DND-41 (cell line): ENCODE results near the gene SPECC1.

ENCODE experiments used
- ATAC-seq: fragments of 200-7000 bp; cut with Tn5 transposase; 3 replicates; pipeline ENCODE4 v1.9.1; 2021; ENCODE audit warnings: low read depth; ENCODE audit not compliant: insufficient read depth
- DNase-seq: peaks from one replicate; pipeline ENCODE4 v3.0.0-alpha.2; 2020
- H2AFZ ChIP-seq: 2 replicates; pipeline ENCODE4 v1.6.0; 2012; ENCODE audit warnings: low read depth, low read length
- H3K27ac ChIP-seq: 2 replicates; pipeline ENCODE4 v1.5.1; 2012; ENCODE audit warnings: low read length, inconsistent platforms
- H3K27me3 ChIP-seq: fragments of 200-600 bp; sonication (generic); 2 replicates; pipeline ENCODE4 v1.6.0; 2012; ENCODE audit warnings: low read length, mild to moderate bottlenecking, inconsistent platforms; ENCODE audit not compliant: insufficient read depth, poor library complexity
- H3K36me3 ChIP-seq: 2 replicates; pipeline ENCODE4 v1.5.1; 2012; ENCODE audit warnings: low read length, inconsistent platforms; ENCODE audit not compliant: insufficient read depth
- H3K4me1 ChIP-seq: 2 replicates; pipeline ENCODE4 v1.5.1; 2012; ENCODE audit warnings: mild to moderate bottlenecking, low read length; ENCODE audit not compliant: insufficient read depth
- H3K4me2 ChIP-seq: 2 replicates; pipeline ENCODE4 v1.6.0; 2012; ENCODE audit warnings: mild to moderate bottlenecking, moderate library complexity, low read length, inconsistent platforms; ENCODE audit not compliant: insufficient read depth
- H3K4me3 ChIP-seq, 2 experiments: fragments of 200-600 bp in 1 of 2; shearing (Covaris generic) in 1 of 2; 2 replicates each; pipeline ENCODE4 v1.5.1; 2012 to 2016; ENCODE audit warnings: inconsistent platforms in 2 of 2, low read length in 2 of 2, mild to moderate bottlenecking in 2 of 2, low read depth in 1 of 2, moderate library complexity in 1 of 2
- H3K79me2 ChIP-seq: 2 replicates; pipeline ENCODE4 v1.6.0; 2012; ENCODE audit warnings: low read length, inconsistent platforms; ENCODE audit not compliant: insufficient read depth
- H3K9ac ChIP-seq: 2 replicates; pipeline ENCODE4 v1.6.0; 2012; ENCODE audit warnings: low read depth, mild to moderate bottlenecking, inconsistent platforms, low read length, moderate library complexity
- H3K9me3 ChIP-seq: 2 replicates; pipeline ENCODE4 v1.5.1; 2012; ENCODE audit warnings: low read length, moderate library complexity, mild to moderate bottlenecking, inconsistent platforms; ENCODE audit not compliant: insufficient read depth, severe bottlenecking
- H4K20me1 ChIP-seq: 2 replicates; pipeline ENCODE4 v1.6.0; 2012; ENCODE audit warnings: low read length; ENCODE audit not compliant: insufficient read depth
- EZH2 ChIP-seq: IDR thresholded peaks from 3 replicates; pipeline ENCODE4 v1.6.1; 2012; ENCODE audit warnings: borderline replicate concordance, low read depth, mild to moderate bottlenecking, moderate library complexity, low read length, inconsistent platforms; ENCODE audit not compliant: severe bottlenecking
- TF ChIP-seq, protein P1 (sequence below): IDR thresholded peaks from 2 replicates; pipeline ENCODE4 v1.5.1; 2012; ENCODE audit warnings: borderline replicate concordance, low read length, moderate library complexity, mild to moderate bottlenecking; ENCODE audit not compliant: poor library complexity, severe bottlenecking; ENCODE audit errors: extremely low read depth

The SPECC1 gene

DNA sequence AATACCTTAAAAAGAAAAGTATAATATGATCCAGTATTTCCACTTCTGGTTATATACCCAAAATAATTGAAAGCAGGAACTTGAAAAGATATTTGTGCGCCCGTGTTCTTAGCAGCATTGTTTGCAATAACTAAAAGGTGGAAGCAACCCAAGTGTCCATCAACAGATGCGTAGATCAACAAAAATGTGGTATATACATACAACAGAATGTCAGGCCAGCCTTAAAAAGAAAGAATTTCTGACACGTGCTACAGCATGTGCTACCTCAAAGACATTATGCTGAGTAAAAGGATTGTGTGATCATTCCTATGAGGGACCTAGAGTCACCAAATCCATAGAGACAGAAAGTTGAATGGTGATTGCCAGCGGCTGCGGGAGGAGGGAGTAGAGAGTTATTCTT lies 133.1 kb downstream of the SPECC1 start:
- Histone ChIP-seq H3K4me2 (no peak overlapping the region), H3K9ac (no peak overlapping the region), H3K27ac (no peak overlapping the region), H3K36me3 (no peaks in the 10 kb centered on the region), H3K4me1 (no peaks in the 10 kb centered on the region), H3K4me3 (no peak overlapping the region), H4K20me1 (no peaks in the 10 kb centered on the region), H3K9me3 (no peaks in the 10 kb centered on the region), H3K27me3 (no peaks in the 10 kb centered on the region), H2AFZ (no peak overlapping the region), H3K79me2 (no peaks in the 10 kb centered on the region)
- TF ChIP-seq, protein P1, sequence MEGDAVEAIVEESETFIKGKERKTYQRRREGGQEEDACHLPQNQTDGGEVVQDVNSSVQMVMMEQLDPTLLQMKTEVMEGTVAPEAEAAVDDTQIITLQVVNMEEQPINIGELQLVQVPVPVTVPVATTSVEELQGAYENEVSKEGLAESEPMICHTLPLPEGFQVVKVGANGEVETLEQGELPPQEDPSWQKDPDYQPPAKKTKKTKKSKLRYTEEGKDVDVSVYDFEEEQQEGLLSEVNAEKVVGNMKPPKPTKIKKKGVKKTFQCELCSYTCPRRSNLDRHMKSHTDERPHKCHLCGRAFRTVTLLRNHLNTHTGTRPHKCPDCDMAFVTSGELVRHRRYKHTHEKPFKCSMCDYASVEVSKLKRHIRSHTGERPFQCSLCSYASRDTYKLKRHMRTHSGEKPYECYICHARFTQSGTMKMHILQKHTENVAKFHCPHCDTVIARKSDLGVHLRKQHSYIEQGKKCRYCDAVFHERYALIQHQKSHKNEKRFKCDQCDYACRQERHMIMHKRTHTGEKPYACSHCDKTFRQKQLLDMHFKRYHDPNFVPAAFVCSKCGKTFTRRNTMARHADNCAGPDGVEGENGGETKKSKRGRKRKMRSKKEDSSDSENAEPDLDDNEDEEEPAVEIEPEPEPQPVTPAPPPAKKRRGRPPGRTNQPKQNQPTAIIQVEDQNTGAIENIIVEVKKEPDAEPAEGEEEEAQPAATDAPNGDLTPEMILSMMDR, result no peak
- TF ChIP-seq EZH2, result no peak
- DNase-seq (no peak), ATAC-seq (no peak)

DNA sequence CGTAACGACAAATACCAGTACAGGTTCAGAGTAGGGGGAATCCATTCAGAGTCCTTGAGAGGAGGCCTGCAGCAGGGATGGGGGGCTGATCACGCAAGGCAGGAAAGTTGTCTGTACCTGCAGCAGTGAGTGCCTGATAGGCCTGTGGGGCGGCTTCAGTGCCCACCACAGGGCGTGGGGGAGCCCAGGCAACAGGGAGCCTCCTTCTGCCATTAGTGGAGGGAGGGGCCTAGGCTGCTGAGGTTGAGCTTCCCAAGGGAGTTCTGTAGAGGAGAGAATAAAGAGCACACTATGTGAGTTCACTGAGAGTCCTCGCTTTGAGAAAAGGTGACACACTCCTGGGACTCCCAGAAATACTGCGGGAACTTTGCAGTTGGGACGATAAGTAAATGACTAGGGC lies 134.6 kb downstream of the SPECC1 start:
- H3K79me2 ChIP-seq, result no peaks in the 10 kb centered on the region
- no peak overlapping the region for H2AFZ ChIP-seq
- no peaks in the 10 kb centered on the region for H3K4me1 ChIP-seq
- no peak for ATAC-seq
- H3K9me3 ChIP-seq, result no peaks in the 10 kb centered on the region
- no peak overlapping the region for H3K27ac ChIP-seq
- no peak overlapping the region for H3K9ac ChIP-seq
- H3K36me3 ChIP-seq, result no peaks in the 10 kb centered on the region
- H4K20me1 ChIP-seq, result no peaks in the 10 kb centered on the region
- H3K27me3 ChIP-seq, result no peaks in the 10 kb centered on the region
- no peak for DNase-seq
- H3K4me3 ChIP-seq, result no peak overlapping the region
- TF ChIP-seq EZH2, result no peak
- TF ChIP-seq, protein P1, result no peak
- no peak overlapping the region for H3K4me2 ChIP-seq

DNA sequence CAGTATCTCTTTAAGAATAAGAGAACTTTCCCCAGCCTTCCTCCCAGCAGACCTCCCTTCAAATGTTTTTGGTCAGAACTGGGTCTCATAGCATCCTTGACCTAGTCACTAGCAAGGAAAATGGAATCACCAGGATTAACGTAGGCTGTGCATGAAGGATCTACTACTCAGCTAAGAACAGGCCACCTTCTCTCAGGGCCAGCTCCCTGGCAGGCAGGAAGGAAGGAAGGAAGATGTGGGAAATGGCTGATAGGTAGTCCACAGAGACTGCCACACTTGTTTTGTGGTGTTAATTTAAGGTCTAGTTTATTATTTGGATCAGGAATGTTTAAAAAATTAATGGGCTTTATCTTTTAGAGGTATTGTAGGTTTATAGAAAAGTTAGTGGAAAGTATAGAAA lies 136.4 kb downstream of the SPECC1 start:
- no peak for TF ChIP-seq EZH2
- TF ChIP-seq, protein P1, result no peak
- no peak overlapping the region for H3K4me2 ChIP-seq

DNA sequence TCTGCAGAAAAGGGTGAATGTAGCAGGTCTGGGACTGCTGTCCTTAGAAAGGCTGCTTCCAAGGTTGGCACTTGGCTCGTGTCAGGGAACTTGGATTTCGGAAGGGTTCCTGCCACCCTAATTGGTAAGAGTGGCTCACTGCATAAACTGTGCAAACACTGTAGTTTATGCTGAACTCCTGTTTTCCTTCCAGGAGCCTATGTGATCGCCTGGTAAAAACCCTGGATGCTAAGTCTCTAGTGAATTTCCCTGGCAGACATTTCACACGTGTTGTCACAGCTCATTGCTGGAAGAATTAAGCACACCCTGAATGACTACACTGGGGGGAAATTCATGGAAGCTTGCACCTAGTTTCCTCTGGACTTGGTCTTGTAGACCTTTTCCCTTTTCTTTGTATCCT lies 140.1 kb downstream of the SPECC1 start:
- H3K9me3 ChIP-seq, result no peaks in the 10 kb centered on the region
- no peaks in the 10 kb centered on the region for H3K36me3 ChIP-seq
- no peak for TF ChIP-seq EZH2
- TF ChIP-seq, protein P1, result no peak
- DNase-seq (no peak), ATAC-seq (no peak)
- H3K9ac ChIP-seq, result no peak overlapping the region
- H2AFZ ChIP-seq, result no peak overlapping the region
- H3K4me3 ChIP-seq, result no peak overlapping the region
- no peak overlapping the region for H3K27ac ChIP-seq
- no peaks in the 10 kb centered on the region for H4K20me1 ChIP-seq
- no peak overlapping the region for H3K4me2 ChIP-seq
- H3K4me1 ChIP-seq, result no peaks in the 10 kb centered on the region
- H3K79me2 ChIP-seq, result no peaks in the 10 kb centered on the region
- peaks cover 5% of the 10 kb centered on the region for H3K27me3 ChIP-seq

More for the DNA sequence above, 136.4 kb downstream of the SPECC1 start:
- peaks cover 5% of the 10 kb centered on the region for H3K27me3 ChIP-seq
- H4K20me1 ChIP-seq, result no peaks in the 10 kb centered on the region
- H3K4me3 ChIP-seq, result no peak overlapping the region
- H3K36me3 ChIP-seq, result no peaks in the 10 kb centered on the region
- no peak for DNase-seq
- no peak overlapping the region for H3K27ac ChIP-seq
- no peak for ATAC-seq
- no peak overlapping the region for H2AFZ ChIP-seq
- no peak overlapping the region for H3K9ac ChIP-seq
- no peaks in the 10 kb centered on the region for H3K79me2 ChIP-seq
- H3K9me3 ChIP-seq, result no peaks in the 10 kb centered on the region
- H3K4me1 ChIP-seq, result no peaks in the 10 kb centered on the region
